Stimulated activated CD8-positive, alpha-beta memory T cell treated with anti-CD3 and anti-CD28 coated beads, Interleukin-7, amount 100 ng/mL, for 24 hours (primary cell): ENCODE measurements around the gene CD7.

ENCODE experiments used
- DNase-seq: peaks from one replicate; pipeline ENCODE4 v3.0.0-alpha.2; 2020; ENCODE audit warnings: low read depth

The CD7 gene

DNA sequence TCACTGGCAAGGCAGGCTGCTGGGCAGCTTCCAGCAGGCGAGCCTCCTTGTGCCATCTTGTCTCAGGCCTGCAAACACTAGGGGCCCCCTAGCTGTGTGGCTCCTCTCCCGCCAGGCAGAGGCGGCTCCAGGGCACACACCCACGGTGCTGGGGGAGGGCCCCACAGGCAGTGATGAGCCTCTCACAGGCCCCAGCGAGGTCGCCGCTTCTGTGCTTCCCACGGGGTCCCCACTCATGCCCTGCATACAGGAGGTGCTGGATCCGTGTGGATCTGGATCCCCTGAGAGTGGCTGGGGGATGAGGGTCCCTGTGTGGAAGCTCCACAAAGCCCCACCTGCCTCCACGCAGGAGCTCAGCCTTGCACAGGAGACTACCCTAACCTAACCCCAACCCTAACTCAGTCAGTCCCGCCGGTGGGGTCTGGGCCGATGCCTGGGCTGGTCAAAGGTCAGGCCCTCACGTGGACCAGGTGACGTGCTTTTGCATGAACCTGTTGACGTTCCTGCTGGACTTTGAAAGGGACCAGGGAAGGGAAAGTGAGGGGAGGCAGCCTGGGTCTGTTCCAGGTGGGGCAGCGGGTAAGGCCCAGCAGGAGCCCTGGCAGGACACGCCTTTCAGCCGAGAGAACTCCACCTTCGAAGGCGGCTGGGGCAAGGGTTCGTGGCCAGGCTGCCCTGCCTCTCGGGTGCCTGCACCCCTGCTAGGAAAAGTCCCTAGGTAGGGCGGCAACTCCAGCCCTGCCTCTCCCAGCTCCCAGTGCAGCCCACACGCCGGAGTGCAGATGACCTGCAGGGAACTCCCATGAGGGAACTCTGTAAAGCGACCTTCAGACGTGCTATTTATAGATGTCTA lies 11.0 kb upstream of the CD7 start:
- no peak for DNase-seq

DNA sequence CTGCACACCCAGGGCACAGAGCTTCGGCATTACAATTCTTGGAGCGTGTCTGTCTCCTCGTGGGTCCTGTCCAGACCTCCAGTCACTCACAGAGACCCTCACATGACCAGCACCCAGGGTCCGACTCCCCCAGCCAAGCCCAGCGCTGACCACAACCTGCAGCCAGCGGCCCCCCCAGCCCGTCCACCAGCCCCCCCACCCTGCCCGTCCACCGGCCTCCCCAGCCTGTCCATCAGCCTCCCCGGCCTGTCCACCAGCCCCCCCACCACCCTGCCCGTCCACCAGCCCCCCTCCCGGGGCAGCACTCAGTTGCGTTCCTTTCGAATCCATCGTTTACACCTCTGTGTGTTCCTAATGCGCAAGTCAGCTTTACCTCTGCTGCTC lies 10.3 kb upstream of the CD7 start:
- no peak for DNase-seq

DNA sequence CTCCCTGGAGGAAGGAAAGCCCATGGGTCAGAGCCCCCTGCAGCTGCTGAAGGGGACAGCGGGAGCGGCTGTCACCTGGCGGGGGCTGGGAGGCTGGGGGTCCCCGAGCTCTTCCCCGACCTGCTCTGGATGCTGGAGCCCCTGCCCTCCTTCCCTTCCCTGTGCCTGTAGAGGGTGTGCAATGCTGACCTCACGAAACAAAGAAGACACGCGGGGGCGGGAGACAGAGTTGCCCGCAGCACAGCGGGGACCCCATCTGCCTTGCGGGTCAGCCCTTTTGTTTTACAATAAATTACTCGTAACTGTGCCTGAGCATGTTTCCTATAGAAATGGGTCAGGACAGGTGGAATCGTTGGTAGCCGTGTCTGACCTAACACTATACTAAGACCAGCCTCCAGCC lies 9.9 kb upstream of the CD7 start:
- no peak for DNase-seq

DNA sequence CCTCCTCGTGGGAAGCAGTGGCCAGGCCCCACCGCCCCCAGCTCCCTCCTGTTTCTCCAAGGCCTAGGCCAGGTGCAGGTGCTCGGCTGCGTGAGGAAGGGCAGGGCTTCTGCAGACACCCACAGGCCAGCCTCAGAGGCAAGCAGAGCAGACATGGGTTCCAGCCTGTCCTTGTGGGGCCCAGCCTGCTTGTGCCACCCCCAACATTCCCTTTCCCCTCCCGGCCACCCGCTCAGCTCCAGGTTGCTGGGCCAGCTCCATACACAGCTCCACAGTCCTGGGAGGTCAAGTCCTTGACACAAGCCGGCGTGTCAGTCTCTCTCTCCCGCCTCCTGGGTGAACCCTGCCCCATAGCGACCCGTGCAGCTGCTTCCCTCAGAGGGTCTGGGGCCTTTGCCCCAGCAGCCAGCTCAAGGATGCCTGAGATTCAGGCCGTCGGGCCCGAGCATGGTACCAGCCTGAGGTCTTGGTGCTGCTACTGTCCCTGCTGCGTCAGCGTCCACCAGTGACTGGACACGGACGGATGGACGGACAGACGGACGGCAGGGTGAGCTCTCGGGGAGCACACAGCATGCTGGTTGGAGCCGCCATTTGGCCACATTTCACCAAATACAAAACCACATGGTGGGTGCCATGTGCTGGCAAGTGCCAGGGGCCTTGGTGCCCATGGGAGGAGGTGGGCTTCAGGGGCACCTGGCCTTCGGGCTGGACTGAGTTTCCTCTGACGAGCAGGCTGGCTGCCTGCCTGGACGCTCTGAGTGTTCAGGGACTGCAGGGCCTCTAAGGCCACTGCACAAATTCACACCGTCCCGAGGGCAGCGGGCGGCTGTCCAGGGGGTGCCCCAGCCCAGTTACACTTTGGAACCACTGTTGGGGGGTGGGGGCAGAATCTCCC lies 8.1 kb upstream of the CD7 start:
- no peak for DNase-seq

DNA sequence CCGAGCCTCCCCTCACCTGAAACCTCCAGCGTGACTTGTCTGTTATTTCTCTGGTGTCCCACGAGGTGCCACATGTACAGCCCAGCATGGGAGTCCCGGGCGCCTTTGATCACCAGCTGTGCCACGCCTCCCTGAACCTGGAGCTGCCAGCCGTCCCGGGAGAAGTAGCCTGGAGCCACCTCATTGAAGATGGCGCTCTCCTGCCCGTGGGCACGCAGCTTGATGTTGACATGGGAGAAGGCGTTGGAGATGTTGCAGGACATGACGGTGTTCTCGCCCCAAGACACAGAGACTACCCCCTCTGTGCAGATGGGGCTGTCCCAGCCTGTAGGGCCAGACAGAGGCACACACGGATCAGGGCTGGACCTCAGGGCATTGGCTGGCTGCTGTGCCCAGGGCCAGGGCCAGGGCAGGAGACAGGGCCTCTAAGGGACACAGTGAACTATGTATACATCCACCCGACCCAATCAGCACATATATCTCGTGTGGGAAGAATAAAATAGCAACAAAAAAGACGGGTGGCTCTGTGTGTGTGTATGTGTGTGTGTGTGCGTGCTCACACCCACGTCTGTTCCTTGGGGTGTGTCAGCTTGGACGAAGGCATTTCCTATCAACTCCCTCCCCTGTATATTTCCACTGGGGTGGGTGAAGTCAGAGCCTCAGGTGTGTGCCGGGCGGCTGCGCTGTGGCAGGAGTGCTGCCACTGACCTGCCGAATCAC lies 7.3 kb upstream of the CD7 start:
- DNase-seq: no peak

DNA sequence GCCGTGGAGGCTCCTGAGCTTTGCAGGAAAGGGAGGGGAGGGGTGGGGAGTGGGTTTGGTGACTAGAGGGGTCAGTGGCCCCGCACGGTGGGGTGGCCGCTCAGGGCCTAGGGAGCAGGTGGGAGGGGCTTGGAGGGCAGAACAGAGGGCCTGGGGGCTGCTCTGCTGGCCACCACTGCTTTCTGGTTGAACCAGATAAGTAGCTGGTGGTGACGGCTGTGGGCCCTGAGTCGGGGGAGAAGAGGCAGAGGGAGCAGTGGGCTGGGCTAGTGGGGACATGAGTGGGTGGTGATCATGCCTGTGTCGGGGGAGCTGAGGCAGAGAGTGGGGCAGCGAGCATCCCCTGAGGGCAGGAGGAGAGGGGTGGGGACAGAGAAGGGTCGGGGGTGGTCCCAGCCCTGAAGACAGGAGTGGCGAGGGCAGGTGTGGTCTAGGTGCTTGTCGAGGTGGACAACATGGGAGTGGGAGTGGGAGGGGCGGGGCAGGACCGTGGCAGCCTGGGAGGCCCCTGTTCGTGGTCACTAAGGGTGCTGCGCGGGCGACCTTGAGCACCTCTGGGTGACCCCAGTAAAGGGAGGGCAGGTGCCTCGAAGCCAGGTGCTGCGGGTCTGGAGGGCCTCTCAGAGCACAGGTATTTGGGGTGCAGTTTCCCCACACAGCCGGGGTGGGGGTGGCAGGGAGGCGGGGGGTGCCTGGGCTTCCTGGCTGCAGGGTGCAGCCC lies 6.3 kb upstream of the CD7 start:
- no peak for DNase-seq

DNA sequence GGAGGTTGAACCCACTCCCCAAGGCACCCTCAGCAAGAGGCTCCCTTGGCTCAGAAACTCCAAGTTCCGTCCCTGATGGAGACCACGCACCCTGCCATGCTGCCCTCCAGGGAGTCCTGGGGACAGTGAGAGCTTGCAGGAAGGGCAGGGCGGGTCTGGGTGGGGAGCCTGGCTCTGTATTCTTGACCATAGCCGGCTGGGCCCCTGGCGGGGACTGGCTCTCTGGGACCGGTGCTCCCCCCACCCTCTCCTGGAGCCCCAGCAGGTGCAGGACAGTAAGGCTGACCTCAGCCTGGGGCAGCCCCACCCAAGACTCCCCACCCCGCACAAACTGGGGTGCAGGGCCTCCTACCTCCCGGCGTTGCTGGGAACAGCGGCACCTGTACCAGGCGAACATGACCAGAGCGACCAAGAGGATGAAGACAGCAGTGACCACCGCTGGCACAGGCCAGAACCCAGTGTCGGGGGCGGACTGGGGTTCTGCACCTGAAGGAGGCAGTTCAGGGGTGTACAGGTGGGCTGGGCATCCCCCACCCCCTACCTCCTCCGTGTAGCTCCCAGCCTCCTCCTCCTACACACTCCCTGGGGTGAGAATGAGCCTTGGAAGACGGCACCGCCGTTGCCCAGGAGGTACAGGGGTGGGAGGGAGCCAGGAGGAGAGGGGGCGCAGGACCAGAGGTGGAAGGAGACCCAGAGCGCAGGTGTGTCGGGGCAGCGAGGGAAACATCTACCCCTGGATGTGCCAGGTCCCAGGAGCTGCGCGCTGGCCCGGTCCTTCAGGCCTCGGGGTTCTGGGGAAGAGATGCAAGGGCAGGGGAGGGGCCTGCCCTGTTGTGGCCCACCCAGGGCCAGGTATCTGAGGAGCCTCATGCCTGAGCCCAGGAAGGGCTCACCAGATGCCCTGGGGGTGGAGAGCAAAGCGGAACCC lies 5.4 kb upstream of the CD7 start:
- DNase-seq: no peak

DNA sequence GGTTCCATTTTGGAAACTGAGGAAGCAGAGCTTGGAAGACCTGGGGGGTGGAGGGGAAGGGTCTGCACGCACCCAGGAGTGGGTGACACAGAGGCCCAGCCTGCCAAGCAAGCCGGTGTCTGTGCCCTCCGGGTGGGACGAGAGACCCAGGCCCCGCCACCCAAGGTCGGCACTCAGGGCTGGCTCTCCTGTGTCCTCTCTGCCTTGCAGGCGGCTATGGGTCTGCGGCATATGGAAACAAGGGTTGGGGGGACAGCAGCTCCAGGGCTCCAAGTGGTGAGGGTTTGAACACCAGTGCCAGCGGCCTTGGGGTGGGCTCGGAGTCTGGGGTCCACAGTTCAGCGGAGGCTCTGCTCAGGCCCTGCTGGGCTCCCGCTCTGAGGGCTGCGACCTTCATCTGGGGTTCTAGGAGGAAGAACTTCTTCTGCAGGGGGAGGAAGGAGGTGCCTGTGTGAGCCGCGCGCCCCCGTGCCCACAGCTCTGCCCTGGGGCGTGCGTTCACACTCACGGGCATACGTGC lies 4.6 kb upstream of the CD7 start:
- no peak for DNase-seq

DNA sequence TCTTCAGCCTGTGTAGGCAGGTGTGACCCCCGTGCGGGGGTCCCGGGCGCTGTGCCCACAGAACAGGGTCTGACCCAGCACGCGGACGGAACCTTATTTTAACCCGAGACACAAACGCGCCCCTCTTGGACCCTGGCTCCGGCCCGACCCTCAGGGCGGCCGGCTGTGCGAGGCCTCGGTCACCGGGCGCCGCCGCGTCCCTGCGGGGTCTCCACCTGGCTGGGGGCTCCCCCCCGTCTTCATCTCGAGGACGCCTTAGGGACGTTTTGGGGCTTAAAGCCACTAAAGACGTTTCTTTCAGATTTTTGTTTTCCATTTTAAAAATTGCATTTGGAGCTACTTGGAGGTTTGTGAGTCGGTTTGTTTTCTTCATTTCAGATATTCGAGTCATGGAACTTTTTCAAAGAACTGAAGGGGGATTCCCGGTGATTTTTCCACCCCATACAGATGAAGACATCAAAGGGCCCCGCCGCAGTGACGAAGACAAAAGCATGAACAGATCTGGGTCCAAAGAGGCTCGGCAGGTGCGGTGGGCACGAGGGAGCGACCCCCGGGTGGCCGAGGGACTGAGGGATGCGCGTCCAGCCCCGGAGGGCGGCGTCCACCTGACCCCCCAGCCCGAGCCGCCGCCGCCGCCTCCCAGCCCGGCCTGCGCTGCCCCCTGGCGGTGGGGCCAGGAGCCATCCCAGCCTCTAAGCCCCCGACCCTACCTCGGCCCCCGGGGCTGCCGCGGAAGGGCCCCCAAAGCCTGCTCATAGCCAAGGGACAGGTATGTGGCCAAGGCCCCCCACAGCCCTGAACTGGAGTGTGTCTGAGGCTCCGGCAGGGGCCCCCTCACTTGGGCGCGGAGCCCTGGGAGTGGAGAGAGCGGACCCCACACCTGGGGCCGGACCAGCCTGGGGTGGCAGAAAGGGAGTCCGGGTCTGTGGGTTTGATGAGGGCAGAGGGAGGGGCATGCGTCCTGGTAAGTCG lies 3.8 kb upstream of the CD7 start:
- peak; percentile 55 for DNase-seq

DNA sequence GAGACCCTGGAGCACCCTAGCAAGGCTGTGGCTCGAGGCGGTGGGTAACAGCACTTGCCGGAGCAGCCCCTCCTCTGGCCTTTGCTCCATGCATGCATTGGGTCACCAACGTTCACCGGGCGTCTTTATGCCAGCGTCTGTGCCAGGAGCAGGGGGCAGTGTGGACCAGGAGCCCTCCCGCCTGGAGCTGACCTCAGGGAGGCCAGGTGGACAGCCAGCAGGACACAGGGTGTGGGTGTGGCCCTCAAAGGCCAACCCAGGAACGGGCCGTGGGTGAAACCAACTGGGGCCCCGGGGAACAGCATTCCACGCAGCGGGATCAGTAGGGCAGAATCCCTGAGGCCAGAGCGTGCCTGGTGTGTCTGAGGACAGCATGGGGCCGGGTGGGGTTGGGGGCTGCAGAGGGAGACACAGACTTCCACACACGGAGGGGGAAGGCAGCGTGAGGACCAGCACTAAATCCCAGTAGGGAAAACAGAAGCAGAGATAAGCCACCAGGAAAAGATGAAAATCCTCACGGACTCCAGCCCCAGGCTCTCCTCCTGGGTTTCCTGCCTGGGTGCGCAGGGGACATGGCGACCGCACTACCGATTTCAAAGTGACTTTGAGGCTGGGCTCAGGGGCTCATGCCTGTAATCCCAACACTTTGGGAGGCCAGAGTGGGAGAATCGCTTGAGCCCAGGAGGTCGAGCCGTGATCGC lies 2.9 kb upstream of the CD7 start:
- no peak for DNase-seq

DNA sequence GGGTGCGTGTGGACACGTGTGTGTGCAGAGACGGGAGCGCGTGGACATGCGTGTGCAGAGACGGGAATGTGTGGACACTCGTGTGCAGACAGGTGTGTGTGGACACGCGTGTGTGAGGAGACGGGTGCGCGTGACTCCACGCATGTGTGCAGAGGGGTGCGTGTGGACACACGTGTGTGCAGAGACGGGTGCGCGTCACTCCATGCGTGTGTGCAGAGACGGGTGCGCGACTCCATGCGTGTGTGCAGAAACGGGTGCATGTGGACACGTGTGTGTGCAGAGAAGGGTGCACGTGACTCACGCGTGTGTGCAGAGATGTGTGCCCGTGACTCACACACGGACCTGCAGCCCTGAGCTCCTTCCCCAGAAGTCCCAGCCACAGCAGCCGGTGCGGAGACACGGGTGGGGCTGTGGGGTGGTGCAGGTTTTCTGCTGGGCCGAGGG lies 2.2 kb upstream of the CD7 start:
- DNase-seq: no peak

DNA sequence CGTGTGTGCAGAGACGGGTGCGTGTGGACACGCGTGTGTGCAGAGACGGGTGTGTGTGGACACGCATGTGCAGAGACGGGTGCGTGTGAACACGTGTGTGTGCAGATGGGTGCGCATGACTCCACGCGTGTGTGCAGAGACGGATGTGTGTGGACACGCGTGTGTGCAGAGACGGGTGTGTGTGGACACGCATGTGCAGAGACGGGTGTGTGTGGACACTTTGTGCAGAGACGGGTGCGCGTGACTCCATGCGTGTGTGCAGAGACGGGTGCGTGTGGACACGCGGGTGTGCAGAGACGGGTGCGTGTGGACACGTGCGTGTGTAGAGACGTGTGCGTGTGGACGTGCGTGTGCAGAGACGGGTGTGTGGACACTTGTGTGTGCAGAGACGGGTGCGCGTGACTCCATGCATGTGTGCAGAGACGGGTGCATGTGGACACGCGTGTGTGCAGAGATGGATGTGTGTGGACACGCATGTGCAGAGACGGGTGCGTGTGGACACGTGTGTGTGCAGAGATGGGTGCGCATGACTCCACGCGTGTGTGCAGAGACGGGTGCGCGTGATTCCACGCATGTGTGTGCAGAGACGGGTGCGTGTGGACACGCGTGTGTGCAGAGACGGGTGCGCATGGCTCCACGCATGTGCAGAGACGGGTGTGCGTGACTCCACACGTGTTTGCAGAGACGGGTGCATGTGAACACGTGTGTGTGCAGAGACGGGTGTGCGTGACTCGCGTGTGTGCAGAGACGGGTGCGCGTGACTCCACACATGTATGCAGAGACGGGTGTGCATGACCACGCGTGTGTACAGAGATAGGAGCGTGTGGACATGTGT lies 1.6 kb upstream of the CD7 start:
- no peak for DNase-seq

DNA sequence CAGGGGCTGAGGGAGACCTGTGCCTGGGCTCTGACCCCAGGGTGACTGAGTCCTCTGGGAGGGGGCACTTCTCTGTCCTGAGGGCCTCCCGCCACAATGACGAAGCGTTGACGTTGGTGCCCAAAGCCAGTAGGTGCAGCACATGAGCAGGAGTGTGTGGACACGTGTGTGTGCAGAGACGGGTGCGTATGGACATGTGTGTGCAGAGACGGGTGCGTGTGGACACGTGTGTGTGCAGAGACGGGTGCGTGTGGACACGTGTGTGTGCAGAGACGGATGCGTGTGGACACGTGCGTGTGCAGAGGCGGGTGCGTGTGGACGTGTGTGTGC lies 726 bp upstream of the CD7 start:
- no peak for DNase-seq

DNA sequence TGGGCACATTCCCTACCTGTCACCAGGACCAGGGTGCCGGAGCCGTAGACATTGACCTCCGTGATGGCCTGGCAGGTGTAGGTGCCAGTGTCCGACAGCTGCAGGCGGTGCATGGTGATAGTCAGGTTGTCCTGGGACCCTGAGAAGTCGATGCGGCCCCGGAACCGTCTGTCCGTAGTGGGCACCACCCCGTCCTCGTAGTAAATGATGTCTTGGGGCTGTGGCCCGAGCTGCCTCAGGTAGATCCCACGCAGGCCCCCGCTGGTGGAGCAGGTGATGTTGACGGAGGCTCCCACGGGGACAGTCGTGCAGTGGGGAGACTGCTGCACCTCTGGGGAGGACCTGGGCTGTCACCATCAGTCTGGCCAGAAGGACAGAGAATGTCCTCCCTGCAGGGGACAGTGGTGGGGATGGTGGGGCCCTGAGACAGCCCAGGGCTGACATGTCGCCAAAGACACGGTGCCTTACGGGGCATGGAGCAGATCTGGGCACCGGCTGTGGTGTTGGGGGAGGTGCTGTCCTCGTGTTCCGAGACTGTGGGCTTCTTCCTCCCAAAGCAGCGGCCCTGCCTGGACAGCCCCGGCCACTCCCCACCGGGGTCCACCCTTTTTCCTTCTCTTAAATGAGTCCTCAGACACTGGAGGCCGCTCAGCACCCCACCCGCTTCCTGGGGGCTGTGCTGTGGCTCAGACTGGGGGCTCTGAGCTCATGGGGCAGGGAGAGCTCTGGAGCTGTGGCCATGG lies 586 bp downstream of the CD7 start:
- no peak for DNase-seq

DNA sequence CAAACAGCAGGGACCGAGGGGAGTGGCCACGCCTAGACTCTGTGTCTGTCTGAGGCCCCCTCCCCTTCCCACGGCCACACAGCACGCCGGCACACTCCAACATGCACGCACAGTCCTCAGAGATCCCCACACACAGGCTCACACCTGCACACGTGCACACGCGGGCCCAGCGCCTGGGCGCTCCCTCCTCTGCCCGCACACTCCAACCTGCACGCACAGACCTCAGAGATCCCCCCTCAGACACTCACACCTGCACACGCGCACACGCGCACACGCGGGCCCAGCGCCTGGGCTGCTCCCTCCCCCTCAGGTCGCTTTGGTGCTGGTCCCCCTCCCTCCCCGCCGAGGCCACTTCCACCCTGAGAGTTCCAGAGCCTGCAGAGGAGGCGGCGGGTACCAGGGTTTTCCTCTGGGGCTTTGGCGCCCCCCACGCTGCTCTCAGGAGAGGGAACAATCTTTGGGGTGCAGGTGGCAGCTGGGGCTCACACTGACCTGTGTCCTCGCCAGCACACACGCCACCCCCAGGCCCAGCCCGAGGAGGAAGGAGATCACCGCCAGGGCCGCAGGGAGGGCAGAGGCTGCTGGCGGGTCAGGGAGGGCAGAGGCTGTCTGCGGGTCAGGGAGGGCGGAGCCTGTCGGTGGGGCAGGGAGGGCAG lies 1.6 kb downstream of the CD7 start:
- DNase-seq: no peak

DNA sequence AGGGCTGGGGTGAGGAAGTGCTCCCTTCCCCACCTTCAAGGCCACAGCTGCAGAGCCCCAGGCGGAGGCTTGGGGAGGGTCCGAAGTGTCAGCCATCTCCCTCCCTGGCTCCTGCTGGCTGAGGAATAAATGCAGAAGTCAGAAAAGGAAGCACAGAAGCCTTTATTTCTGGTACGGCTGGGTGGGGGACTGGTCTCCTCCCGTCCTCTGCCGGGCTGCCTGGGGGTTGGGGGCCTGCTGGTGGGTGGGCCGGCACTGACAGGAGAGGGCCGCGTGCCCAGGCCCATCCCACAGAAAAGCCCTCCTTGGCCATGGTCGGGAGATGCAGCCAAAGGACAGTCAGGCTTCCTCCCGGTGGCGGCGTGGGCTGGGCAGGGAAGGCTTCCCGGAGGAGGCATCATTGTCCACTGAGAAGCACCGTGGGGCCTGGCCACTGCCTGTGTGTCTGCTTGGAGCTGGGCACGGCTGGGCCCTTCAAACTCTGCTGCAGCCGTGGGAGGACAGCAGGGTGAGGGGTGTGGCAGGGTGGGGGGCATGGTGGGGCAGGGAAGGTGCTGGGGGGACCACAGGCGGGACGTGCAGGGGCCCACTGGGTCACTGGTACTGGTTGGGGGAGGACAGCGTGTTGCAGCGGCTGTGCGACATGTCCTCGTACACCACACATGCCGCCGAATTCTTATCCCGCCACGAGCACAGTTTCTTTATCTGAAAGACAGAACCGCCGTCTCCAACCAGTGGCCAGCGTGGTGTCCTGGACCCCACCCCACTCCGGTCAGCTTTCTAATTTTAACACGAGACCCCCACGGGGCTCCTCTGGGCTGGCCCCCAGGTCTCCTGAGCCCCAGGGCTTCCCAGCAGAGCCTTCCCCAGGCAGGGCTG lies 2.4 kb downstream of the CD7 start:
- DNase-seq: no peak
